HG02885 (cell line): ENCODE results near the gene PTGFR.

Experiments
- ATAC-seq: cut with Tn5 transposase; IDR thresholded peaks from one replicate; pipeline ENCODE4 v1.9.1; 2021; ENCODE audit warnings: mild to moderate bottlenecking; ENCODE audit not compliant: unreplicated experiment, poor library complexity

Gene PTGFR

DNA sequence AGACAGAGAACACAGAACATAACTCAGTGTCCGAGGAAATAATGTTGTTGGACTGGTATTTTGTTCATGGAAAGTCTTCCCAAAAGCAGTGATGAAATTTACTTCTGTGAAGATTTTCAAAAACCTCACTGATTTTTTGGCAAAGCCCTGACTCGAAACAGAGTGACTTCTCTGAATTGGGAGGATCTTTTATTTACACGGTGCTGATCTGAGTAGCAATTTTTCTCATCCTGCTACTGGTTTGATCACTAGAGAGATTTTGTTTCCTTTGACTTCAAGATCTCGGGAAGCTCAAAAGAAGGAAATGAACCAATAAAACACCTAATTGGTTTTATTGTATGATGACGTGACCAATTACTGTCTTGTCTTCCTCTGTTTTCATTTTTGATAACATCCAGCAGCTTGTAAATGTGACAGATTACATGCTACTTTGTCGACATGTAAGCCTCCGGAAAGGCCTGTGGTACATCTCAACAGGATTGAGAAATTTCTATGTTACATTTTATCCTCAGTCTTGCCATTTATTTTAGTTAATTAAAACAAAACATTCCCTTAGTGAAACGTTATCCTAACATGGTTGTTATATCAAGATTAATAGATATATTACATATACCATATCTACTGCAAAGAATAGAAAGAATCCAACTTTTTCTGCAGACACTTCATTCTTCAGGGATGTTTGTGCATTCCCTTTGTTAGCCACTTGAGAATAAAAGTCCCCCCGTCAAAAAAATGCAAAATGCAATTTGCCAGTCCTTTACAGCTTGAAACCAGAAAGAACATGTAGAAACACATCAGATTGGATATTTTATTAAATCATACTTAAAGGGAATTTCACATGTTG lies 86.7 kb downstream of the PTGFR start:
- ATAC-seq, result no peak

- no peak for ATAC-seq
These were observed 95.8 kb downstream of the PTGFR start for GRCh38 chr1:78586572-78586971.

- ATAC-seq, result no peak
These were observed 96.4 kb downstream of the PTGFR start for GRCh38 chr1:78587211-78587610.
